Measurements from ENCODE around the gene RSF1. TPM values are rescaled to one million over a fixed set of nuclear protein-coding genes. Genes with fewer than 3 reads are reported as not detected.
A peak's percentile ranks its signal among the peaks of the same experiment; 100 is the strongest.
"Not testable (repeated sequence)": the region's sequence is repeated elsewhere in the genome, so short reads cannot be mapped to it uniquely, and the experiment has no call there.

RSF1 gene
- total and polyA plus RNA-seq, 4 donors: 18.2 to 100 (median 58.2) TPM

DNA sequence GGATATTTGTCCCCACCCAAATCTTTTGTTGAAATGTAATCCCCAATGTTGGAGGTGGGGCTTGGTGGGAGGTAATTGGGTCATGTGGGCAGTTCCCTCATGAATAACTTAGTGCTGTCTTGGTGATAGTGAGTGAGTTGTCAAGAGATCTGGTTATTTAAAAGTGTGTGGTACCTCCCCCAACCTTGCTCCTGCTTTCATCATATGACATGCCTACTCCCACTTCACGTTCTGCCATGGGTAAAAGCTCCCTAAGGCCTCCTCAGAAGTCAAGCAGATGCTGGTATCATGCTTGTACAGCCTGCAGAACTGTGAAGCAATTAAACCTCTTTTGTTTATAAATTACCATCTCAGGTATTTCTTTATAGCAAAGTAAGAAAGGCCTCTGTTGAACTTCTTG, 31.0 kb upstream of the RSF1 start:
- Histone ChIP-seq H3K27me3 (ENCODE audit: control insufficient read depth in 1 of 2, insufficient read depth in 2 of 2, low read length in 1 of 2) (no peaks in the 10 kb centered on the region), H3K4me1 (ENCODE audit: control insufficient read depth in 1 of 2, insufficient read depth in 2 of 2, low read length in 2 of 2) (no peaks in the 10 kb centered on the region), H3K4me3 (ENCODE audit: low read length in 2 of 2) (no peak overlapping the region), H3K36me3 (ENCODE audit: control insufficient read depth in 1 of 2, insufficient read depth in 2 of 2, low read length in 1 of 2) (peaks cover 5 to 9% of the 10 kb centered on the region in 2 donors), H3K9me3 (ENCODE audit: control insufficient read depth, low read length) (no peaks in the 10 kb centered on the region), H3K27ac (ENCODE audit: low read depth in 1 of 2, low read length in 2 of 2) (no peak overlapping the region)
- intact Hi-C loops (cut with DNase I): no loop called here
- 64 to 68% methylated on average over 1 of the region's 1 CpG for WGBS, 2 donors
- ATAC-seq (ENCODE audit: low FRiP score): no peak
- no peak for DNase-seq

GRCh38 chr11:77843700-77844099, 23.2 kb upstream of the RSF1 start:
- H3K4me1 ChIP-seq (ENCODE audit: control insufficient read depth in 1 of 2, insufficient read depth in 2 of 2, low read length in 2 of 2); DNase-seq; intact Hi-C loops (cut with DNase I); H3K27me3 ChIP-seq (ENCODE audit: control insufficient read depth in 1 of 2, insufficient read depth in 2 of 2, low read length in 1 of 2); H3K27ac ChIP-seq (ENCODE audit: low read depth in 1 of 2, low read length in 2 of 2); ATAC-seq (ENCODE audit: low FRiP score); H3K9me3 ChIP-seq (ENCODE audit: control insufficient read depth, low read length); H3K4me3 ChIP-seq (ENCODE audit: low read length in 2 of 2): not testable (repeated sequence)
- peaks cover 8 to 14% of the 10 kb centered on the region in 2 donors for H3K36me3 ChIP-seq (ENCODE audit: control insufficient read depth in 1 of 2, insufficient read depth in 2 of 2, low read length in 1 of 2)
- 91 to 96% methylated on average over 5 of the region's 5 CpGs for WGBS, 2 donors

DNA sequence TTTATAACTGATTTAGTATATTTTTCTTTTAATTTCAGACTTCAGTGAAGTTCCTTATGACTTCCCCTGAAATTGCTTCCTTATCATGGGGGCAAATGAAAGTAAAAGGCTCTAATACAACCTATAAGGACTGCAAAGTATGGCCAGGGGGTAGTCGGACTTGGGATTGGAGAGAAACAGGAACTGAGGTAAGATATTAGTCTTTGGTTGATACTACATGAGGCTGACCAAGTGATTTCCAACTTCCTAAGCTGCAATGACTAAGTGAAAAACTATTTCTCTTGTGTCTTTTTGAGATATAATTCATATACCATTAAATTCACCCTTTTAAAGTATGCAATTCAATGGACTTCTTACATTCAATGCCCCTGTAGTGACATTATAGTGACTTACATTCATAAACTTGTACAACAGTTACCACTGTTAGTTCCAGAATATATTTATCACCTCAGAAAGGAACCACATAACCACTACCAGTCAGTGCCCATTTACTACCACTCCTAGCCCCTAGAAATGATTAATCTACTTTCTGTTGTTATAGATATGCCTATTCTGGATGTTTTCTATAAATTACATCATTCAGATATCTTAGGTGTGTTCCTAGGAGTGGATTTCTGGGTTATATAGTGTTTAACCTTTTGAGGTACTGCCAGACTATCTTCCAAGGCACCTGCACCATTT, 22.1 kb upstream of the RSF1 start:
- intact Hi-C loops (cut with DNase I): no loop called here
- Histone ChIP-seq H3K4me3 (ENCODE audit: low read length in 2 of 2) (no peak overlapping the region), H3K4me1 (ENCODE audit: control insufficient read depth in 1 of 2, insufficient read depth in 2 of 2, low read length in 2 of 2) (no peaks in the 10 kb centered on the region), H3K27me3 (ENCODE audit: control insufficient read depth in 1 of 2, insufficient read depth in 2 of 2, low read length in 1 of 2) (no peaks in the 10 kb centered on the region), H3K27ac (ENCODE audit: low read depth in 1 of 2, low read length in 2 of 2) (no peak overlapping the region), H3K36me3 (ENCODE audit: control insufficient read depth in 1 of 2, insufficient read depth in 2 of 2, low read length in 1 of 2) (peaks cover 6 to 14% of the 10 kb centered on the region in 2 donors), H3K9me3 (ENCODE audit: control insufficient read depth, low read length) (peaks cover 3% of the 10 kb centered on the region)
- ATAC-seq (ENCODE audit: low FRiP score): no peak
- whole genome bisulfite sequencing, 2 donors: 65 to 71% methylated on average over 1 of the region's 1 CpG
- no peak for DNase-seq

DNA sequence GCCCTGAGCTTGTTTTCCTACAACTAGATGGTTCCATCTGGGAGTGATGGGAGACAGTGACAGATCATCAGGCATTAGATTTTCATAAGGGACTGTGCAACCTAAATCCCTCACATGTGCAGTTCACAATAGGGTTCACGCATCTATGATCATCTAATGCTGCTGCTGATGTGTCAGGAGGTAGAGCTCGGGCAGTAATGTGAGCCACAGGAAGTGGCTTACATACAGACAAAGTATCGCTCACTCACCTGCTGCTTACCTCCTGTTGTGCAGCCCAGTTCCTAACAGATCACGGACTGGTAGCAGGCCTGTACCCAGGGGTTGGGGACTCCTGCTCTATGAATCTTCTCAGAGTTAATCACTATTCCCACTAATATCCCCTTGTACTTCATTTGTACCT, 12.8 kb upstream of the RSF1 start:
- intact Hi-C loops (cut with DNase I): no loop called here
- Histone ChIP-seq H3K4me3 (ENCODE audit: low read length in 2 of 2) (no peak overlapping the region), H3K9me3 (ENCODE audit: control insufficient read depth, low read length) (no peaks in the 10 kb centered on the region), H3K4me1 (ENCODE audit: control insufficient read depth in 1 of 2, insufficient read depth in 2 of 2, low read length in 2 of 2) (no peaks in the 10 kb centered on the region), H3K36me3 (ENCODE audit: control insufficient read depth in 1 of 2, insufficient read depth in 2 of 2, low read length in 1 of 2) (no peaks in the 10 kb centered on the region), H3K27me3 (ENCODE audit: control insufficient read depth in 1 of 2, insufficient read depth in 2 of 2, low read length in 1 of 2) (no peaks in the 10 kb centered on the region), H3K27ac (ENCODE audit: low read depth in 1 of 2, low read length in 2 of 2) (no peak overlapping the region)
- WGBS, 2 donors: 97 to 99% methylated on average over 4 of the region's 4 CpGs
- no peak for ATAC-seq (ENCODE audit: low FRiP score)
- no peak for DNase-seq

DNA sequence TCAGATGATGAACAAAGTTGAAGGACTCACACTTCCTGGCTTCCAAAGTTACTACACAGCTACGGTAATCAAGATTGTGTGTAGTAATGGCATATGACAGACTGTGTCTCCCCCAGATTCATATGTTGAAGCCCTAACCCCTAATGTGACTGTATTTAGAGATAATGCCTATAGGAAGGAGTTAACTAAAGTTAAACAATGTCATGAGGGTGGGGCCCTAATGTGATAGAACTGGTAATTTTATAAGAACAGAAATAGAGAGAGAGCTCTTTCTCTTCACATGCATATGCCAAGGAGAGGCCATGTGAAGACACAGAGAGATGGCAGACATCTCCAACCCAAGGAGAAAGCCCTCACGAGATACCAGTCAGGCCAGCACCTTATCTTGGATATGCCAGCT, 8.4 kb upstream of the RSF1 start:
- ATAC-seq (ENCODE audit: low FRiP score) (no peak), DNase-seq (no peak)
- Histone ChIP-seq H3K4me3 (ENCODE audit: low read length in 2 of 2) (no peak overlapping the region), H3K9me3 (ENCODE audit: control insufficient read depth, low read length) (no peaks in the 10 kb centered on the region), H3K27ac (ENCODE audit: low read depth in 1 of 2, low read length in 2 of 2) (no peak overlapping the region), H3K36me3 (ENCODE audit: control insufficient read depth in 1 of 2, insufficient read depth in 2 of 2, low read length in 1 of 2) (no peaks in the 10 kb centered on the region), H3K27me3 (ENCODE audit: control insufficient read depth in 1 of 2, insufficient read depth in 2 of 2, low read length in 1 of 2) (no peaks in the 10 kb centered on the region), H3K4me1 (ENCODE audit: control insufficient read depth in 1 of 2, insufficient read depth in 2 of 2, low read length in 2 of 2) (no peaks in the 10 kb centered on the region)
- intact Hi-C loops (cut with DNase I): loop anchor here in 1 of 2 donors (10.0 kb wide), 1 partner anchor 166 kb away; the partner anchor contains the start of gene INTS4
- WGBS, 2 donors: 95 to 99% methylated on average over 2 of the region's 2 CpGs

- ATAC-seq (ENCODE audit: low FRiP score) (no peak), DNase-seq (no peak)
- H3K4me3 ChIP-seq (ENCODE audit: low read length in 2 of 2): no peak overlapping the region
- no peaks in the 10 kb centered on the region for H3K27me3 ChIP-seq (ENCODE audit: control insufficient read depth in 1 of 2, insufficient read depth in 2 of 2, low read length in 1 of 2)
- no peaks in the 10 kb centered on the region for H3K36me3 ChIP-seq (ENCODE audit: control insufficient read depth in 1 of 2, insufficient read depth in 2 of 2, low read length in 1 of 2)
- H3K27ac ChIP-seq (ENCODE audit: low read depth in 1 of 2, low read length in 2 of 2): no peak overlapping the region
- intact Hi-C loops (cut with DNase I): loop anchor here in 1 of 2 donors (10.0 kb wide), 1 partner anchor 171 kb away; the partner anchor contains the start of gene INTS4
- H3K9me3 ChIP-seq (ENCODE audit: control insufficient read depth, low read length): no peaks in the 10 kb centered on the region
- no peaks in the 10 kb centered on the region for H3K4me1 ChIP-seq (ENCODE audit: control insufficient read depth in 1 of 2, insufficient read depth in 2 of 2, low read length in 2 of 2)
- WGBS, 2 donors: 0 to 4% methylated on average over 1 of the region's 1 CpG
Measured at GRCh38 chr11:77823775-77824174, 3.3 kb upstream of the RSF1 start.

GRCh38 chr11:77822126-77822525, 1.6 kb upstream of the RSF1 start:
- 30 to 44% methylated on average over 13 of the region's 13 CpGs for WGBS, 2 donors
- H3K4me1 ChIP-seq (ENCODE audit: control insufficient read depth in 1 of 2, insufficient read depth in 2 of 2, low read length in 2 of 2); H3K27ac ChIP-seq (ENCODE audit: low read depth in 1 of 2, low read length in 2 of 2); H3K36me3 ChIP-seq (ENCODE audit: control insufficient read depth in 1 of 2, insufficient read depth in 2 of 2, low read length in 1 of 2); ATAC-seq (ENCODE audit: low FRiP score); H3K9me3 ChIP-seq (ENCODE audit: control insufficient read depth, low read length); DNase-seq; H3K27me3 ChIP-seq (ENCODE audit: control insufficient read depth in 1 of 2, insufficient read depth in 2 of 2, low read length in 1 of 2): not testable (repeated sequence)
- intact Hi-C loops (cut with DNase I): loop anchor here in 1 of 2 donors (10.0 kb wide), 1 partner anchor 173 kb away; the partner anchor contains the start of gene INTS4
- H3K4me3 ChIP-seq (ENCODE audit: low read length in 2 of 2): peak overlapping the region in 1 of 2 donors; percentile 94

DNA sequence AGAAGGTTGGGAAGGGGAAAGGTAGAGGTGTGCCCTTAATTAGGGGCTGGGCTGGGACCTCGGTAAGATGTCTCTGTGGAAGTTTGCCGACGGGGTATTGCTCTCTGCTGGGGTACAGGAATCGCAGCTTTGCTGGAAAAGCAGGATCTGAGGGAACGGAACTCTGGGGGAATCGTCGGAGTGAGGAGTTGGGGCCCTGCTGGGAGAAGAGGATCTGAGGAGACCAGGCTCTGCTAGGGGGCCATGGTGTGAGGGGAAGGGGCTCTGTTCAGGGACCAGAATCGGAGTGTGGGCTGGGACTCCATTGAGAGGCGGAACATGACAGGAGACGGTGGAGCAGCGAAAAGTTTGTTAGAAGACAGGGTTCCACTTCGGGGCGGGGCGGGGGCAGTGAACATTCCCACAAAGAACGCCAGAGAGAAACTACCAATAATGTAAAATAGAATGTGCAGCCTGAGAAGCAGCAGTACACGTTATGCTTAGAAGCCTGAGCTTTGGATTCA, 878 bp upstream of the RSF1 start:
- intact Hi-C loops (cut with DNase I): loop anchor here (1.0 to 10.0 kb wide), 2 partner anchors 173 kb away; partner anchors contain the start of gene INTS4 (in 2 of the 2)
- Histone ChIP-seq H3K36me3 (ENCODE audit: control insufficient read depth in 1 of 2, insufficient read depth in 2 of 2, low read length in 1 of 2) (no peaks in the 10 kb centered on the region), H3K27me3 (ENCODE audit: control insufficient read depth in 1 of 2, insufficient read depth in 2 of 2, low read length in 1 of 2) (no peaks in the 10 kb centered on the region), H3K9me3 (ENCODE audit: control insufficient read depth, low read length) (no peaks in the 10 kb centered on the region), H3K4me3 (ENCODE audit: low read length in 2 of 2) (peak overlapping the region; percentile 35 to 94), H3K4me1 (ENCODE audit: control insufficient read depth in 1 of 2, insufficient read depth in 2 of 2, low read length in 2 of 2) (no peaks in the 10 kb centered on the region), H3K27ac (ENCODE audit: low read depth in 1 of 2, low read length in 2 of 2) (peak overlapping the region in 1 of 2 donors; percentile 53)
- ATAC-seq (ENCODE audit: low FRiP score): no peak
- peak; percentile 50 to 77 for DNase-seq
- WGBS, 2 donors: 0% methylated on average over 16 of the region's 16 CpGs

Measured in aorta (tissue), 5 donors.